ENCODE measurements around the gene CTCF. TPM values are rescaled to one million over a fixed set of nuclear protein-coding genes. Genes with fewer than 3 reads are reported as not detected.

Gene CTCF
- total RNA-seq, 1 donor from 2014 or later: 45.0 TPM

DNA sequence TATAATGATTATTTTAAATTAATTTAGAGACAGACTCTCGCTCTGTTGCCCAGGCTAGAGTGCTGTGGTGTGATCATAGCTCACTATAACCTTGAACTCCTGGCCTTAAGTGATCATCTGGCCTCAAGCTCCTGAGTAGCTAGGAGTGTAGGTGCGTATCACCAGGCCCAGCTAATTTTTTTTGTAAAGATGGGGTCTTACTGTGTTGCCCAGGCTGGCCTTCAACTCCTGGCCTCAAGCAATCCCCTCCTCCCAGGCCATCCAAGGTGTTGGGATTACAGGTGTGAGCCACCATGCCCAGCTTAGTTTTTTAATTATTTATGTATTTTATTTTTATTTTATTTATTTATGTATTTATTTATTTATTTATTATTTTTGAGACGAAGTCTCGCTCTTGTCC, 17.9 kb downstream of the CTCF start:
- Histone ChIP-seq H3K27me3 (ENCODE audit: control insufficient read depth, insufficient read depth, low read length) (no peaks in the 10 kb centered on the region), H3K36me3 (ENCODE audit: control insufficient read depth, insufficient read depth, low read length) (no peaks in the 10 kb centered on the region), H3K4me3 (ENCODE audit: low read depth, low read length) (no peak overlapping the region)
- TF ChIP-seq CTCF (IDR thresholded peaks at IDR 0.05; ENCODE audit: insufficient read depth, low read length, poor library complexity, severe bottlenecking): no peak
- DNase-seq (ENCODE audit: low read depth): no peak

DNA sequence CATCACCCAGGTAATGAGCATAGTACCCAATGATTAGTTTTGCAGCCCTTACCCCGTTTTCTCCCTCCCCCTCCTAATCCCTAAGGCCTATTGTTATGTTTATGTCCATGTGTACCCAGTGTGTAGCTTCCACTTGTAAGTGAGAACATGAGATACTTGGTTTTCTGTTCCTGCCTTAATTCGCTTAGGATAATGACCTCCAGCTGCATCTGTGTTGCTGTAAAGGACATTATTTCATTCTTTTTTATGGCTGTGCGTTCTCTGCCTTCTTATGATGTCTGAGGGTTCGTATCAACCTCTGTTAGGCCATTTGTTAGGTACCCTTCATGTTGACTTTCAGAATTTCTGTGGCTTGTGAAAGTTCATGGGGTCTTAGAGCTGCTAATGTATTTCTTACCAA, 31.0 kb downstream of the CTCF start:
- DNase-seq (ENCODE audit: low read depth): no peak
- Histone ChIP-seq H3K27me3 (ENCODE audit: control insufficient read depth, insufficient read depth, low read length) (no peaks in the 10 kb centered on the region), H3K4me3 (ENCODE audit: low read depth, low read length) (no peak overlapping the region), H3K36me3 (ENCODE audit: control insufficient read depth, insufficient read depth, low read length) (no peaks in the 10 kb centered on the region)
- no peak for TF ChIP-seq CTCF (IDR thresholded peaks at IDR 0.05; ENCODE audit: insufficient read depth, low read length, poor library complexity, severe bottlenecking)

DNA sequence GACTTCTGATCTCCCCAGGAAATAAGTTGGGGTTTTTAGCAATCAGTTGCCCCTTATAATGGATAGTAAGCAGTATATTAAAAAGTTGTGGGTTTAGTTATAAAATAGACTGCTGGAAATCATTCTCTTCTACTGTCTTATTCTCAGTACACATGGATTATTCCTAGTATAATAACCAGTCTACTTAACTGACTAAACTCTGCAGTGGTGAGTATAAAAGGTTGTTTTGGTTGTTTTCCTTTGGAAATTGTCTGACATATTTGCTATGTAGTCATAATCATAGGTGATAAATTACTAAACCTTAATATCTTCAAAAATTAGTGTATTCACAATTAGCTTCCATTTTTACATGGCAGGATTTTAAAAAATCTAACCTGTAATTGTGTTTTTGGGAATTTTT, 31.4 kb downstream of the CTCF start:
- H3K27me3 ChIP-seq (ENCODE audit: control insufficient read depth, insufficient read depth, low read length): no peaks in the 10 kb centered on the region
- no peak for DNase-seq (ENCODE audit: low read depth)
- no peak for TF ChIP-seq CTCF (IDR thresholded peaks at IDR 0.05; ENCODE audit: insufficient read depth, low read length, poor library complexity, severe bottlenecking)
- no peak overlapping the region for H3K4me3 ChIP-seq (ENCODE audit: low read depth, low read length)
- H3K36me3 ChIP-seq (ENCODE audit: control insufficient read depth, insufficient read depth, low read length): no peaks in the 10 kb centered on the region

GRCh38 chr16:67594256-67594915, 32.1 kb downstream of the CTCF start:
- Histone ChIP-seq H3K27me3 (ENCODE audit: control insufficient read depth, insufficient read depth, low read length) (no peaks in the 10 kb centered on the region), H3K36me3 (ENCODE audit: control insufficient read depth, insufficient read depth, low read length) (no peaks in the 10 kb centered on the region), H3K4me3 (ENCODE audit: low read depth, low read length) (no peak overlapping the region)
- TF ChIP-seq CTCF (IDR thresholded peaks at IDR 0.05; ENCODE audit: insufficient read depth, low read length, poor library complexity, severe bottlenecking): no peak
- no peak for DNase-seq (ENCODE audit: low read depth)

- TF ChIP-seq CTCF (IDR thresholded peaks at IDR 0.05; ENCODE audit: insufficient read depth, low read length, poor library complexity, severe bottlenecking): no peak
- Histone ChIP-seq H3K36me3 (ENCODE audit: control insufficient read depth, insufficient read depth, low read length) (no peaks in the 10 kb centered on the region), H3K27me3 (ENCODE audit: control insufficient read depth, insufficient read depth, low read length) (no peaks in the 10 kb centered on the region), H3K4me3 (ENCODE audit: low read depth, low read length) (no peak overlapping the region)
- DNase-seq (ENCODE audit: low read depth): peak; percentile 7
Observed at GRCh38 chr16:67594956-67595355, 32.6 kb downstream of the CTCF start.

DNA sequence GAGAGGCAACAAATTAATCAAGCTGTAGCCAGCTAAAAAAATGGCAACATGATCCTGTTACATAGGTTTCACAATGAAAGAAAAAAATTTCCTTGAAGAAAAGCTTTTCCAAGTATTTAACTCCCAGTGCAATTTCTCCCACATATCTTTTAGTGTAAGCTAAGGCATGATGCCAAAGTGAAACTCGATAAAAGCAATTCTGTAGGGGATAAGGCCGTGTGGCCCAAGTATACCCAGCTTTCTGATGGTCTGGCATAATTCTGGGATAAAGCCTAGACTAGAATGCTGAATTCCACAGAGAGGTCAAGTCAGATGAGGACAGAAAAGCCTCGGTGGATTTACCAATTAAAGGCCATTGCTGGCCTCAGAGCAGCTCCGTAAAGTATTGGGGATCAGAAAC, 36.2 kb downstream of the CTCF start:
- H3K36me3 ChIP-seq (ENCODE audit: control insufficient read depth, insufficient read depth, low read length): no peaks in the 10 kb centered on the region
- no peak for TF ChIP-seq CTCF (IDR thresholded peaks at IDR 0.05; ENCODE audit: insufficient read depth, low read length, poor library complexity, severe bottlenecking)
- no peak overlapping the region for H3K4me3 ChIP-seq (ENCODE audit: low read depth, low read length)
- DNase-seq (ENCODE audit: low read depth): no peak
- no peaks in the 10 kb centered on the region for H3K27me3 ChIP-seq (ENCODE audit: control insufficient read depth, insufficient read depth, low read length)

All from kidney epithelial cell (primary cell).